Upper lobe of right lung (tissue), 1 donor: Measurements from ENCODE around the gene GNPTAB. TPM values are rescaled to one million over a fixed set of nuclear protein-coding genes. Genes with fewer than 3 reads are reported as not detected.

Experiments used
- ATAC-seq: fragments of 200-7000 bp; cut with Tn5 transposase; one replicate; pipeline ENCODE4 v1.9.1; 2020; ENCODE audit warnings: mild to moderate bottlenecking, moderate library complexity
- DNase-seq: peaks from one replicate; pipeline ENCODE4 v3.0.0-alpha.2; 2020
- H3K27ac ChIP-seq: fragments of 200-600 bp; one replicate; pipeline ENCODE4 v1.8.0; 2022
- H3K27me3 ChIP-seq: fragments of 200-600 bp; one replicate; pipeline ENCODE4 v1.8.0; 2022; ENCODE audit warnings: mild to moderate bottlenecking
- H3K36me3 ChIP-seq: fragments of 200-600 bp; one replicate; pipeline ENCODE4 v1.8.0; 2022
- H3K4me1 ChIP-seq: fragments of 200-600 bp; one replicate; pipeline ENCODE4 v1.8.0; 2022
- H3K4me3 ChIP-seq: fragments of 200-600 bp; one replicate; pipeline ENCODE4 v1.8.0; 2022; ENCODE audit warnings: mild to moderate bottlenecking
- H3K9me3 ChIP-seq: fragments of 200-600 bp; one replicate; pipeline ENCODE4 v1.8.0; 2022
- CTCF ChIP-seq: fragments of 200-600 bp; IDR thresholded peaks from one replicate; pipeline ENCODE4 v1.8.0; 2022; ENCODE audit warnings: antibody characterized with exemption
- intact Hi-C: fragments of 100-400 bp; cut with DNase I; formaldehyde crosslinking; loops from one replicate; pipeline ENCODE4 v1.11.0; 2022
- total RNA-seq: library from RNA; stranded (reverse); fragmentation: NEBNext Ultra II Directional; extraction: Animal tissue kit (Norgen Biotek cat#: 25700); gene quantifications from one replicate; pipeline ENCODE4 v1.2.1, GENCODE V29; 2021
- donor health status: DM: no; HTN: yes; CAD: no; lungs with severe emphysema.

GNPTAB gene
- total RNA-seq, 1 donor from 2014 or later, result 65.9 TPM

DNA sequence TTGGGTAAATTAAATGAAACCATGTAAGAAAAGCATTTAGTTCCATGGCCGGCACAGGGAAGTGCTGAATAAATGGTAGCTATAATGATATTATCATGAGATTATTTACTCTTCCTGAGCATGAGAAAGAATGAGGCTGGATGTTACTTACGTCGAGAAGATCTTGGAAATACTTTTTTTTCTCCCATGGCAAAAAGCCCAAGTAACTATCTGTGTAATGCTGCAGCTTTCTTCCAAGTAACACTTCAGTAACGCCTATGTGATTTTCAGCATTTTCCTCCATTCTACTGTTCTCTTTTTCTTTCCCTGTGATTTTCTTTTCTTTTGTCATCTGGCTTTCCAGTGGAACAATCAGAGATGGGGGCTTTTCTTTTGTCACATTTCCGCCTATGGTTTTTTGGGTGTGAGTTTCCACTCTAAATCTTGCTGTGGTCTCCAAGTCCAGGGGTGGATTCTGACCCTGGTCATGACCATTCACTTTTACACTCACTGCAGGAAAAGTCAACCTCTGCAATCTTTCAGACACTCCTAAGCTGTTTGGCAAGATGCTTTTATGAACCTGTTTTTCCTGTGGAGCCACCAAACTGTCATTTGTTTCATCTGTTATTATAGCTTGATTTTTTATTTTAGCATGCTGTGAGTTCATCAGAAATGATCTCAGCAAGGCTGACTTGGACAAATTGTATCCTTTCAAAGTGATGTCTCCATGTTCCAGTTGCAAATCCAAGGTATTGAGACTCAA is 66.5 kb downstream of the GNPTAB start:
- H3K36me3 ChIP-seq, result peaks cover 63% of the 10 kb centered on the region
- intact Hi-C loops, result no loop called here

DNA sequence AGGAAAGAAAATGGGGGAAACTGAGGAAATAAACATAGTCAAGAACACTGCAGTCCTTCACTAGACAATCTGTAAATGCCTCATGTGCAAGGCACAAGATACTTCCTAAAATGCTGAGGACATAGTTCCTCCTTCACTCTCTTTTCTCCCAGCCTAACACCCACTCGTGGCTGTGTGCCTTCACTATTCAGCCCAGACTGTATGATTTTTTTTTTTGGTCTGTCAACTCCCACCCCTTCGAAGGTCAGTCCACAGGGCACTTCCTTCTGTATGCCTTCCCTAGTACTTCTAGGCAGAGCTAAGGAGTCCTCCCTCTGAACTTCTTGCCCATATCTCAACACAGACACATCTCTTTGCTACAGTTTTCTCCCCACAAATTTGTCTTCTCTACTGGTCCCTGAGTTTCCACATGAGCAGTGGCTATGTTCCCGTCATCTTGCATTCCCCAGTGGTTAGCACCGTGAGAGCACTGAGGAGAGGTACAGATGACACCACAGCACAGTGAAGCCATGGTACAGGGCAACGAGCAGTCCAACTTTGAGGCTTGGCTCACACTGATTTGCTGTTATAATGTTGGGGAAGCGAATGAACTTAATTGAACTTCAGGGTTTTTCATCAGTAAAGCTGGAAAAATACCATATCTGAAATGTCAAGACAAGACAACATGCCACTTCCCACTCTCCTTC is 67.4 kb downstream of the GNPTAB start:
- ATAC-seq, result peak; percentile 93
- Histone ChIP-seq H3K36me3 (peaks cover 65% of the 10 kb centered on the region), H3K4me3 (no peak overlapping the region), H3K9me3 (no peaks in the 10 kb centered on the region), H3K27me3 (no peaks in the 10 kb centered on the region), H3K4me1 (peaks cover 22% of the 10 kb centered on the region), H3K27ac (peak overlapping the region; percentile 0)
- no peak for TF ChIP-seq CTCF
- intact Hi-C loops, result no loop called here
- no peak for DNase-seq

More for the DNA sequence above, 66.5 kb downstream of the GNPTAB start:
- Histone ChIP-seq H3K9me3 (no peaks in the 10 kb centered on the region), H3K27ac (no peak overlapping the region), H3K4me1 (peaks cover 22% of the 10 kb centered on the region), H3K4me3 (no peak overlapping the region), H3K27me3 (no peaks in the 10 kb centered on the region)
- DNase-seq (no peak), ATAC-seq (no peak)
- TF ChIP-seq CTCF, result no peak

DNA sequence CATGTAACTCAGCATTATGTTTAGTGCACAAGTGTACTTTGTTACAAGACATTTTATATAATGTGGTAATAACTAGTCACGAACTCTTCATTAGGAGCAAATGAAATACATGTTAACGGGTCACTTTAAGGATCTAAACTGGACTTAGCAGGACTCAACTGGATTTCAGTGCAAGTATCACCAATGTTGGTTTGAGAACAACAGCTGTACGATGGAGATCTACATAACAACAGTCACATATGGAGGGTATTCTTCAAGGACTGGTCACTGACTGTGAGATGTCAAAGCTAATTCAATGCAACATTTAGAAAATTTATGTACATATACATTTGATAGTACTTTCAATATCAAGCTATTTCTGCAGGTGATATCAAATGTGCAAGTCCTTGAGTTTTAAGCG is 69.0 kb downstream of the GNPTAB start:
- no peak overlapping the region for H3K27ac ChIP-seq
- ATAC-seq (no peak), DNase-seq (no peak)
- H3K36me3 ChIP-seq, result peaks cover 67% of the 10 kb centered on the region
- intact Hi-C loops, result no loop called here
- H3K27me3 ChIP-seq, result no peaks in the 10 kb centered on the region
- no peak overlapping the region for H3K4me3 ChIP-seq
- peaks cover 22% of the 10 kb centered on the region for H3K4me1 ChIP-seq
- TF ChIP-seq CTCF, result no peak
- H3K9me3 ChIP-seq, result no peaks in the 10 kb centered on the region

GRCh38 chr12:101761350-101761749 is 69.4 kb downstream of the GNPTAB start:
- no peaks in the 10 kb centered on the region for H3K9me3 ChIP-seq
- H3K4me3 ChIP-seq, result no peak overlapping the region
- H3K27ac ChIP-seq, result no peak overlapping the region
- peaks cover 22% of the 10 kb centered on the region for H3K4me1 ChIP-seq
- ATAC-seq (peak; percentile 20), DNase-seq (no peak)
- intact Hi-C loops, result no loop called here
- H3K27me3 ChIP-seq, result no peaks in the 10 kb centered on the region
- H3K36me3 ChIP-seq, result peaks cover 67% of the 10 kb centered on the region
- TF ChIP-seq CTCF, result no peak

- H3K4me1 ChIP-seq, result peaks cover 21% of the 10 kb centered on the region
- H3K9me3 ChIP-seq, result no peaks in the 10 kb centered on the region
- ATAC-seq, result peak; percentile 56
- peaks cover 69% of the 10 kb centered on the region for H3K36me3 ChIP-seq
- peak; percentile 79 for TF ChIP-seq CTCF
- intact Hi-C loops, result no loop called here
- no peak overlapping the region for H3K4me3 ChIP-seq
- no peaks in the 10 kb centered on the region for H3K27me3 ChIP-seq
- H3K27ac ChIP-seq, result no peak overlapping the region
- no peak for DNase-seq
Measured at GRCh38 chr12:101759396-101760047, 71.2 kb downstream of the GNPTAB start.
